ENCODE results near the gene PHLDA3.

The PHLDA3 gene

DNA sequence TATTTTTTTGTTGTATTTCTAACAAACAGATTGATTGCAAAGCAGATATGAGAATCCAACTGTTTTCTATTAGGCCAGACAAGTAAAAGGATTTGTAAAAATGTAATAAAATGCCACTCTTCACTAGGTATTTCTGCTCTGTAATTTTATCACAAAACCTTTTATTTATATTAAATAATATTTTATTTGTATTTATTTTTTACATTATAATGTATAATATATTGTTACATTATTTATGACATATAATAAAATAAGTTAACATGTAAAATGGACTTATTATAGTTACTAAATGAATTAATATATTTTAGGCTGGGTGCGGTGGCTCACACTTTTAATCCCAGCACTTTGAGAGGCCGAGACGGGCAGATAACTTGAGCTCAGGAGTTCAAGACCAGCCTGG is 34.7 kb downstream of the PHLDA3 start:
- no peak overlapping the region for H3K27ac ChIP-seq
- no peak for TF ChIP-seq ZFX (IDR thresholded peaks at IDR 0.05; ENCODE audit: borderline replicate concordance)
- TF ChIP-seq, protein P1, sequence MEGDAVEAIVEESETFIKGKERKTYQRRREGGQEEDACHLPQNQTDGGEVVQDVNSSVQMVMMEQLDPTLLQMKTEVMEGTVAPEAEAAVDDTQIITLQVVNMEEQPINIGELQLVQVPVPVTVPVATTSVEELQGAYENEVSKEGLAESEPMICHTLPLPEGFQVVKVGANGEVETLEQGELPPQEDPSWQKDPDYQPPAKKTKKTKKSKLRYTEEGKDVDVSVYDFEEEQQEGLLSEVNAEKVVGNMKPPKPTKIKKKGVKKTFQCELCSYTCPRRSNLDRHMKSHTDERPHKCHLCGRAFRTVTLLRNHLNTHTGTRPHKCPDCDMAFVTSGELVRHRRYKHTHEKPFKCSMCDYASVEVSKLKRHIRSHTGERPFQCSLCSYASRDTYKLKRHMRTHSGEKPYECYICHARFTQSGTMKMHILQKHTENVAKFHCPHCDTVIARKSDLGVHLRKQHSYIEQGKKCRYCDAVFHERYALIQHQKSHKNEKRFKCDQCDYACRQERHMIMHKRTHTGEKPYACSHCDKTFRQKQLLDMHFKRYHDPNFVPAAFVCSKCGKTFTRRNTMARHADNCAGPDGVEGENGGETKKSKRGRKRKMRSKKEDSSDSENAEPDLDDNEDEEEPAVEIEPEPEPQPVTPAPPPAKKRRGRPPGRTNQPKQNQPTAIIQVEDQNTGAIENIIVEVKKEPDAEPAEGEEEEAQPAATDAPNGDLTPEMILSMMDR (IDR thresholded peaks at IDR 0.05) = no peak

DNA sequence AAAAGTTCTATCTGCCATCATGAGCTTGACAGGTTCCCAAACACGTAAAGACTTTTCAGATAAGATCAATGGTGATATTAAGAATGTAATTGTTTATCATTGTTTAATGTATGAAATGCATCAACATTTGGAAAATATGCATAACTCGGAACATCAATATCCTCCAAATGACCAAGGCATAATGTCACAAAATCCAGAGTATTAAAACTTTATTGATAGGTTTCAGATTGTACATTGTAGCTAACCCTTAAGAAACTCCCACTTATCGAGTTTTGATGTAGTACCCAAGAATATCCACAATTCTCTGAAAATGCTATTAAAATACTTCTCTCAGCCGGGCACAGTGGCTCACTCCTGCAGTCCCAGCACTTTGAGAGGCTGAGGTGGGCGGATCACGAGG is 35.4 kb downstream of the PHLDA3 start:
- TF ChIP-seq ZFX (IDR thresholded peaks at IDR 0.05; ENCODE audit: borderline replicate concordance) = no peak
- TF ChIP-seq, protein P1 (IDR thresholded peaks at IDR 0.05) = no peak
- no peak overlapping the region for H3K27ac ChIP-seq

DNA sequence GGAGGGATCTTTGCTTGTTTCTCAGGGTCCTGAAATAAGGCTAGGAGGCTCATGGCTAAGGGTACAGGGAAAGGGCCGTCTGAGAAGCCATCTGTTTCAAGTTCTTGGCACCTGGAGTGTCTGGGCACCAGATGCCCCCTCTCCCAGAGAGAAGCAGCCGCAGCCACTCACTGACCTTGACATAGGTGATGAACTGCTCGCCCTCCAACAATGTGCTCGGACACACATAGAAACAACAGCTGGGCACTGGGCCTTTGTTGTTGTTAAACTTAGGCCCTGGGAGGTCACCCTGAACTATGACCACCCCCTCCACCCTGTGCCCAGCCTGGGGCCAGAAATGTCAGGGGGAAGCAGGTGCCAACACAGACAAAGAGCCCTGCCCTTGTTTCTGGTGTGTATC is 38.2 kb downstream of the PHLDA3 start:
- no peak overlapping the region for H3K27ac ChIP-seq
- no peak for TF ChIP-seq ZFX (IDR thresholded peaks at IDR 0.05; ENCODE audit: borderline replicate concordance)
- TF ChIP-seq, protein P1 (IDR thresholded peaks at IDR 0.05) = no peak

DNA sequence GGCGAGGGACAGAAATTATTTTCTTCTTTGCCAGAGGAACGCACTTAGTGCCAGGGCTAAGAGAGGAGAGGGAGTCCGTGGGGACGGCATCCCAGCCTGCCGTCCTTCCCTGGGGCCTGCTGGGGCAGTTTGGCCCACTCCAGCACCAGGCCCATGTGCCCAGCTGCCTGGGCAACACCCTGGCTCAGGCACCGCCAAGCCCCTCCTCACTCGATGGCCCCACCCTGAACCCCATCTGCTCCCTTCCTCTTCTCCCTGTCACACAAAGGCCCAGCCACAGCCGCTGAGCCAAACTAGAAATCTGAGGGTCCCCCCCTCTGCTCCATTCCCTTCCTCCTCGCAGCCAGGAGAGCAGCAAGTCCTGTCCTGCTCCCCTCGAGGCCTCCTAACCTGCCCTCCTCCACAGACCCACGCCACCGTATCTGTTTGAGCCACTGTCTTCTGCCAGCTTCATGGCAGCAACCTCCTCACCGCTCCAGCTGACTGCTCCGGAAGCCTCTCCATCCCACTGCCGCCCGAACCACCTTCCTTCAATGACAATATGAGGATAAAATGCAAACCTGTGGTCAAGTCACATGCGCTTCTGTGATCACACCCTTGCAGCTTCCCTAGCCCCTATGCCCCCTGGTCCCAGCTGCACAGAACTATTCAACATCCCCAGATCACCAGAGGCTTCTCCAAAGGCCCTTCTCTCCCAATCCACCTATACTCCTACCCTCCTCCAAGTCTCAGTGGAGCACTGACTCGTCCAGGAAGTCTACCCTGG is 39.1 kb downstream of the PHLDA3 start:
- no peak for TF ChIP-seq ZFX (IDR thresholded peaks at IDR 0.05; ENCODE audit: borderline replicate concordance)
- TF ChIP-seq, protein P1 (IDR thresholded peaks at IDR 0.05) = no peak
- no peak overlapping the region for H3K27ac ChIP-seq

DNA sequence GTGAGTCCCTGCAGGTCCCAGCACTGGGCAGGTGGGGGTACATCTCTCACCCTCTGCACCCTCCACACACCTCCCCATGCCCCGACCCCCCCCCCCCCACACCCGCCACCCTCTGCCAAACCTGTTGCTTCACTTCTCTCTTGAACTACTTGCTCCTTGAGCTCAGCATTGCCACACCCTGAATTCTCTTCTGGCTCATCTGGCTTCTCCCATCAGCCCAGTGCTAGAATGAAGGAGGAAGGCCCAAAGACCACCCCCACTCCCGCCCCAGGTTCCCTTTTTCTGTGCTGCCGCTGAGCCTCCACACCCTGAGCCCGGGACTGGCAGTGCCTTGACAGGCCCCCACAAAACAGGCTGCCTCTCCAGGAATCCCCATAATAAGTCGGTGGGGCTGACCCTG is 41.0 kb downstream of the PHLDA3 start:
- TF ChIP-seq, protein P1 (IDR thresholded peaks at IDR 0.05) = no peak
- TF ChIP-seq ZFX (IDR thresholded peaks at IDR 0.05; ENCODE audit: borderline replicate concordance) = no peak
- H3K27ac ChIP-seq = no peak overlapping the region

DNA sequence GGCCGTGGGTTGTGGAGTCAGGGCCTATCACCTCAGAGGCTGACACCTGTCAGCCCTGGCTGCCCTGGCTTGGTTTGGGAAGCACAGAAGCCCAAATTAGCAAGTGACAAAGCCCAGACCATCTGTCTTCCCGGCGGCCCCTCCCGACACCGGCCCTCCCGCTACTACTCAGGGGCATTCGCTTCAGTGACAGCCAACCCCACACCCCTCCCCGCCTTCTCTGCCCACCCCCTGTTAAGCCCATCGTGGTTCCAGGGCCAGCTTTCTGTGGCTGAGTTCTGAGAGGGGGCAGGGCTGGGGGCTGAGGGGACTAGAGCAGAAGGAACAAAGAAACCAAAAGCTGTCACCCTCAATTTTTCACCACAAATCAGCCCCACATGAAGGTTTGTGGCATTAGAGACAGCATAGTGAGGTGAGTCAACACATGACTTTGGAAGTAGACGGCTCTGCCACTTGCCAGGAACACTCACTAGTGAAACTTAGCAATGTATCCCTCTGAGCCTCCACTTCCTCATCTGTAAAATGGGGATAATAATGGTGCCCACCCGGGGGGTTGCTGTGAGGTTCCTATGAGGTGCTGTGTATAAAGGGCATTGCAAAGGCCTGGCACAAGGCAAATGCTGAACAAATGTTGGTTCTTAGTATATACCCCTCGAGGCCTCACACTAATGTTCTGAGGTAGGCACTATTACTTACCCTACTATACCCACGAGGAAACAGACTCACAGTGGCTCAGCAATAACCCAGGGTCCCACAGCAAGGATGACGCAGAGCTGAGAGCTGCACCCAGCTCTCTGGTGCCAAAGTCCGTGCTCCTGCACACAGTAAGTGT is 42.3 kb downstream of the PHLDA3 start:
- no peak overlapping the region for H3K27ac ChIP-seq
- TF ChIP-seq, protein P1 (IDR thresholded peaks at IDR 0.05) = no peak
- no peak for TF ChIP-seq ZFX (IDR thresholded peaks at IDR 0.05; ENCODE audit: borderline replicate concordance)

DNA sequence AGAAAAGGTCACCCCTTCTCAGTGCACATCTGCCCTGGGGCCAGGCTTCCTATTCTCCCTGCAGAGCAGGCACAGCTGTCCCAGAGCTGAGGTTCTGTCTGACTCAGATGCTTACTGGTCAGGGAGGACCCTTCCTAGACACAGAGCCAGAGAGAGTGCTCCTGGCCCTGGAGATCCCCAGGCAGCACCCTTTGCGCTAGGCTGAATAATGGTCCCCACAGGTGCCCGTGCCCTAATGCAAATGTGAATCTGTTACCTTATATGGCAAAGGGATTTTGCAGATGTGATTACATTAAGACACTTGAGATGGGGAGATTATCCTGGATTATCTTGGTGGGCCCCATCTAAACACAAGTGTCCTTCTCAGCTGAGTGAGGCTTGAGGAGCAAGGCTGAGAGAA is 44.8 kb downstream of the PHLDA3 start:
- H3K27ac ChIP-seq = no peak overlapping the region
- no peak for TF ChIP-seq ZFX (IDR thresholded peaks at IDR 0.05; ENCODE audit: borderline replicate concordance)
- TF ChIP-seq, protein P1 (IDR thresholded peaks at IDR 0.05) = no peak
